22Rv1 (cell line): Measurements from ENCODE around the gene MYO5C.

Experiments used
- ZFX ChIP-seq: fragments of 450-650 bp; IDR thresholded peaks from 2 replicates; pipeline ENCODE4 v1.6.1; 2017; ENCODE audit warnings: antibody characterized with exemption, borderline replicate concordance
- TF ChIP-seq, protein P1 (sequence below): fragments of 450-650 bp; IDR thresholded peaks from 2 replicates; pipeline ENCODE4 v1.5.1; 2017; ENCODE audit warnings: mild to moderate bottlenecking

GRCh38 chr15:52278135-52278534 is 17.5 kb downstream of the MYO5C start:
- TF ChIP-seq, protein P1, sequence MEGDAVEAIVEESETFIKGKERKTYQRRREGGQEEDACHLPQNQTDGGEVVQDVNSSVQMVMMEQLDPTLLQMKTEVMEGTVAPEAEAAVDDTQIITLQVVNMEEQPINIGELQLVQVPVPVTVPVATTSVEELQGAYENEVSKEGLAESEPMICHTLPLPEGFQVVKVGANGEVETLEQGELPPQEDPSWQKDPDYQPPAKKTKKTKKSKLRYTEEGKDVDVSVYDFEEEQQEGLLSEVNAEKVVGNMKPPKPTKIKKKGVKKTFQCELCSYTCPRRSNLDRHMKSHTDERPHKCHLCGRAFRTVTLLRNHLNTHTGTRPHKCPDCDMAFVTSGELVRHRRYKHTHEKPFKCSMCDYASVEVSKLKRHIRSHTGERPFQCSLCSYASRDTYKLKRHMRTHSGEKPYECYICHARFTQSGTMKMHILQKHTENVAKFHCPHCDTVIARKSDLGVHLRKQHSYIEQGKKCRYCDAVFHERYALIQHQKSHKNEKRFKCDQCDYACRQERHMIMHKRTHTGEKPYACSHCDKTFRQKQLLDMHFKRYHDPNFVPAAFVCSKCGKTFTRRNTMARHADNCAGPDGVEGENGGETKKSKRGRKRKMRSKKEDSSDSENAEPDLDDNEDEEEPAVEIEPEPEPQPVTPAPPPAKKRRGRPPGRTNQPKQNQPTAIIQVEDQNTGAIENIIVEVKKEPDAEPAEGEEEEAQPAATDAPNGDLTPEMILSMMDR, result no peak
- no peak for TF ChIP-seq ZFX
